HG02642 (cell line): Measurements from ENCODE around the gene PWWP2B.
"Not testable (repeated sequence)": the region's sequence is repeated elsewhere in the genome, so short reads cannot be mapped to it uniquely, and the experiment has no call there.

ENCODE experiments used
- ATAC-seq: cut with Tn5 transposase; IDR thresholded peaks from one replicate; pipeline ENCODE4 v1.9.1; 2021; ENCODE audit warnings: mild to moderate bottlenecking; ENCODE audit not compliant: unreplicated experiment, poor library complexity

Gene PWWP2B

DNA sequence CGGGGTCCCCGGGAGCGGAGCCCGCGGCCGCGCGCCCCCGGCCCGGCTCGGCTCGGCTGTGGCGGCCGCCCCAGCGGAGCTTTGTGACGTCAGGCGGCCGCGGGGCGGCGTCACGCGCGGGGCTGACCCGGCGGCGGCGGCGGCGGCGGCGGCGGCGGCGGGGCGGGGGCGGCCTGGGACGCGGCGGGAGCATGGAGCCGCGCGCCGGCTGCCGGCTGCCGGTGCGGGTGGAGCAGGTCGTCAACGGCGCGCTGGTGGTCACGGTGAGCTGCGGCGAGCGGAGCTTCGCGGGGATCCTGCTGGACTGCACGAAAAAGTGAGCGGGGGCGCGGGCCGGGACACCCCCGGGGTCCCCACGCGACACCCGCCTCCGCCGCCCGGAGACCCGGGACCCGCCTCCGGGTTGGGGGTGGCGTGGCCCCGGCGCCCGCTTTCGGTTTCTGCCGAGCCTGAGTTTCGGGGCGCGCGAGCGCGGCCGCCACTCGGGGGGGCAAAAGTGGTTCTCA, at the start of gene PWWP2B:
Gene PWWP2B, plus strand, starts transcription at position 165 of the 506 bp plus-strand sequence. Its CDS starts 27 bp downstream, at position 192.
- peak; percentile 43 for ATAC-seq

DNA sequence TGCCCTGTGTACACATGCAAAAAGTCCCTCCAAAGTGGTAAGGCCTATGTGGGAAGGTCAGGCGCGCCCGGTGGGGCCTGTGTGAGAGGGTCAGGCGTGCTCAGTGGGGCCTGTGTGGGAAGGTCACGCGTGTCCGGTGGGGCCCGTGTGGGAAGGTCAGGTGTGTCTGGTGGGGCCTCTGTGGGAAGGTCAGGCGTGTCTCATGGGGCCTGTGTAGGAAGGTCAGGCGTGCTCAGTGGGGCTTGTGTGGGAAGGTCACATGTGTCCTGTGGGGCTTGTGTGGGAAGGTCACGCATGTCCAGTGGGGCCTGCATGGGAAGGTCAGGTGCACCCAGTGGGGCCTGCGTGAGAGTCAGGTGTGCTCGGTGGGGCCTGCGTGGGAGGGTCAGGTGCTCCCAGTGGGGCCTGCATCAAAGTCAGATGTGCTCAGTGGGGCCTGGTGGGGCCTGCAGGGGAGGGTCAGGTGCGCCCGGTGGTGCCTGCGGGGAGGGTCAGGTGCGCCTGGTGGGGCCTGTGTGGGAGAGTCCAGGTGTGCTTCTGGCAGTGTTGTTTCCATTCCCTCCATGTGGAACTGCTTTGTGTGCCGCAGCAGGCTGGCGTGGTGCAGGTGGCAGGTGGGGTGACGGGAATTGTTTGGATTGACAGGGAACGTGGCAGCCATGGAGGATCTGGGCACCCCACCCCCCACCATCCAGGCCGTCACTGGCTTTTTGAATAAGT, 49.6 kb upstream of the PWWP2B start:
- ATAC-seq, result no peak

DNA sequence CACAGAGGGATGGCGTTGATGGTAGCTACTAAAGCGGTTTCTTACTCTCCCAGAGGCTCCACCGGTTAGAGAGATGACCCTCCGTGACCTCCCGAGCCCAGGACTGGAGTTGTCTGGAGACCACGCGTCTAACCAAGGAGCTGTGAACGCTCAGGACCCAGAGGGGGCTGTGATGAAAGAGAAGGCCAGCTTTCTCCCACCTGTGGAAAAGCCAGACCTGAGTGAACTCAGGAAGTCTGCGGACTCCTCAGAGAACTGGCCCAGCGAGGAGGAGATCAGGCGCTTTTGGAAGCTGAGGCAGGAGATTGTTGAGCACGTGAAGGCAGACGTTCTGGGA, 49.1 kb upstream of the PWWP2B start:
- no peak for ATAC-seq

DNA sequence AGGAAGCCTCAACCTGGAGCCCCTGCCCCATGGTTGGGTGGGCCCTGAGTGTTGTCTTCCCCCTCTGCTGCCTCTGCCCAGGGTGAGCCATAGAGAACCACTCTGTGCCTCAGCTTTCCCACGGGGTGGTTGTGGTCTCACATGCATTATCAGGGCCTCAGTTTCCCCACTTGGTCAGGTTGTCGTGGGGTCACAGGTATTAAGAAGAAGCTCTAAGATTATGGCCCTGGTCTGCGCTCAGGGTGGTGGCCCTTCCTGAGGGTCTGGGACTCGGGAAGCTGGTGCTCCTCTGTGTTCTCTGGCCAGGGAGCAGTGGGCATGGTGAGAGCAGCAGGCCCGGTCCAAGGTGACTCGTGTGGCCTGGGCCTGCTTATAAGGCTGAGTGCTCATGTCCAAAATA, 47.2 kb upstream of the PWWP2B start:
- ATAC-seq, result no peak

DNA sequence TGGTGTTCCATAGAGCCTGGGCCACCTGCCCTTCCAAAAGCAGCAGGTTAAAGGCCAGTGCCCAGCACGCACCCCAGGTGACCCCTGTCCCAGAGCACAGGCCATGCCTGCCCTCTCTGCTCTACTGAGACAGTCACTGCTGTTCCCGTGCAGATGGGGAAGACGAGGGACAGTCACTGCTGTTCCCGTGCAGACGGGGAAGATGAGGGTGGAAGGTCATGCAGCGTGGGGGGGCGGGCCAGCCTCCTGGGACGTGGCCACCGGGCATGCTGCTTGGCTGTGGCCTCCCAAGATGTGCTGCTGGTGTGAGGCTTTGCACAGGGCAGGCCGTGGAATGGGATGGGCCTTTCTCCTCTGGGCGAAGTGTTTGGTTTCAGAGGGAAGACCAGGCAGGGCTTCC, 46.6 kb upstream of the PWWP2B start:
- ATAC-seq, result no peak

DNA sequence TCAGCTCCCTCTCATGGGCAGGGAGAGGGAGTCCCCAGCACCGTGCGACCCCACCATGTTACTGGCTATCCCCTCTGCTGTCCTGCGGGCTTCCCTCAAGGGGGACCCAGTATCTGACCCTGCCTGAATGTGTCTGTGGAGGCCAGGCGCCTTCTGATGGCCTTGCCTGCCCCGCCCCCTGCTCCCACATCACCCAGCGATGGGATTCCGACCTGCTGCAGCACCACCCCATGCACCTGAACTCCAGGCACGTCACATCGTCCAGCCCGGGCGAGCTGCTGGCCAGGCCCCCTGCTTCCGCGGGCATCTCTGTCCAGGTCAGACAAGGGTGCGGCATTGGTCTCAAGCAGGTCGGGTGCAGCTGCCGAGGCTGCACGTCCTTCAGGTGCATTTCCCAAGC, 46.1 kb upstream of the PWWP2B start:
- no peak for ATAC-seq

DNA sequence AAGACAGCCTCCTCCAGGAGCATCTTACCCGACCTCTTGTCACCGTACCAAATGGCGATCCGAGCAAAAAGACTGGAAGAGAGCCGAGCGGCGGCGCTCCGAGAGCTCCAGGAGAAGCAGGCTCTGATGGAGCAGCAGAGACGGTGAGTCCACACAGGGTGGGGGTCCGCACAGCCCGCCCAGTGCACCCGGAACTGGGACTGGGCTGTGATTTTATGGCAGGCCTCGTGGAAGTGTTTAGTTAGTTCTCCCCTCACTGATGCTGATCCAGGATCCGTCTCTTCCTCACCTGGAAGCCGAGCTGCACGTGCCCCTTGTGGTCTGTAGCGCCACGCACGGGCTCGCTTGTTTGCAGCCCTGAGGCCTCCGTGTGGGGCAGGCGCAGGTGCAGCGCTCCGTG, 45.4 kb upstream of the PWWP2B start:
- ATAC-seq, result no peak

GRCh38 chr10:132352462-132353308, 44.3 kb upstream of the PWWP2B start:
- not testable (repeated sequence) for ATAC-seq

DNA sequence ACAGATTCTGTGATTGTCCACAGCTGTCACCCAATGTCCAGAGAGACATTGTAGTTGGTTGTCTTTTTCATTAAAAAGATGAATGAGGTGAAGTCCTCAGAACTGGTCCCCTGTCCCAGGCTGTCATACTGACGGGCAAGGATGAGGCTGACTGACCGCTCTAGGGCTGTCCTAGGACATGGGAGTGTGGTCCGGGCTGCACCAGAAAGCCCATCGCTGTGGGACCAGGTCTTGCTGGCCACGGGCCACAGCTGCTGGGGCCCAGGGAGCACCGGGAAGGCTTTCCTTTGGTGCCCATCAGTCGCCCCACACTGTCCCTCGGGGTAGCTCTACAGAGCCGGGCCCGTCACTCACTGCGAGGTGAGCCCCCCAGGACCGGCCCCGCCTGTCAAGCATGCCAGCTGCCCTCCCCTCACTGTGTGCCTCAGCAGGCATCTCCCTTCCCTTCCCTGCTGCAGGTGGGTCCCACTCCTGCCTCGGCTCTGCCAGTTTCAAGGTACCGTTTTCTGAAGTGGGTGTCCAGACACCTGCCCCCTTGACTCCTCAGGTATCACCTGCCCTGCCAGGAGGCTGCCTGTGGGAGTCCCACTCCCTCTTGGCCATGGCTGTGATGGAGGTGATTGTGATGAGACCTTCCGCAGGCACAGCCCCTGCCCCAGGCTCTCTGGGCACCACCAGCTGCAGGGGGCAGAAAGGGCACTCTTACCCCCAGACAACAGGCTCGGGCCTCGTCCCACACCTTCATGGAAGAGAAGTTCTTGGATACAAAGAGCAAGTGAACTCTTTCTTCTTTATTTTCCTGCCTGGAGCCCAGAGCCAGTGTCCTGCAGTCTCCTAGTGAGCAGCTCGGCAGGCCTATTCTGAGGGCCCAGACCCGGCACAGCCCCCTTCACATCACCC, 43.3 kb upstream of the PWWP2B start:
- ATAC-seq, result no peak

DNA sequence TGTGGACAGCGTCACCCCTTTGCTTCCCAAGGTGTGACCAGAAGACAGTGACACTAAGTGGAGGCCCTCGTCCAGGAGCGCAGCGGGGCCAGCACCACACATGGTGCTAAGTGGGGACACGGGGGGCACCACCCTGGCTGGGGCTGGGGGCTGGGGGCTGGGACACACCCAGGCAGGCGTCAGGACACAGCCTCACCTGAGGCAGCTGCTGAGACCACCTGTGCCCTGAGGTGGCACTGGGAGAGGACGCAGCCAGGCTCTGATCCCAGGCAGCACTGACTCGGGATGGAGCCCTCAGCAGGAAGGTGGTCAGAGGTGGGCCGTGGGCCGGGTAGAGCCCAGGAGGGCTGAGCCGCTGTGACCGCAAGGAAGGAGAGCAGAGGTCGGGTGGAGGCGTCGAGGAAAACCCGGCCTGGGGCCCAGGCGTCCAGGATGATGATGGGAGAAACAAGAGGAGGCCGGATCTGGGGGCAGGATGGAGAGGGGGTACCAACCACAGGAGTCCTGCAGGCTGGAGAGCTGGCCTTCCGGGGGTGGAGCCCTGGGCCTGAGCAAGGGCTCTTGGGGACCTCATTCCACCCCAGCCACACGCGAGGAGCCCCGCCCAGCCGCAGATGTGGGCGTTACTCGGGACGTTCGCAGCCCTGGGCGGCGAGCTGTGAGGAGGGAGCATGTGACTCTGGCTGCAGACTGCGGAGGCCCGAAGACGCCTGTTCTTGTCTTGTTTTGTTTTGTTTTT, 42.5 kb upstream of the PWWP2B start:
- no peak for ATAC-seq

GRCh38 chr10:132355297-132355696, 41.7 kb upstream of the PWWP2B start:
- ATAC-seq, result no peak

- no peak for ATAC-seq
Measured at GRCh38 chr10:132355754-132356153, 41.2 kb upstream of the PWWP2B start.

DNA sequence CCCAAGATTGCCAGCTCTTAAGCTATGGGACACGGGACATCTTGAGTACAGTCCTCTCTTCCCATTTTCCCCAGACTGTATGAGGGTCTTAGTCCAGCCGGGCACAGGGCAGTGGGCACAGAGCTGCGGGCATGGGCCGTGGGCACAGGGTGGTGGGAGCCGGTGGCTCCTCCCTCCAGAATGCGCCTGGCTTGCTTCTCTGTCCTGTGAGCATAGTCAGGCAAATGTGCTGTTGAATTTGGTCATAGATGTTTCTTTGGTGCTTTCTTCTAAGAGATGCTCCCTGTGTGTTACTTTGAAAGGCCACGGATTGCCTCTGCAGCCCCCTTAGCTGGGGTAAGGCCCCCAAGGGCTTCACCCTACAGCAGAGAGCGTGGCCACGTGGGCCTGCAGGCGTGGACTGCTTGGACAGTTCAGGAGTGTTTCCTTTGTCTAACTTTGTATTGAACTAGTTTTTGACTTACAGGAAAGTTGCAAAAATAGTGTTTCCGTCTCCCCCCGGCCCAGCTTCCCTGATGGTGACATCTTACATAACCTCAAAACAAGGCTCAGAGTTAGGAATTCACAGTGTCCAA, 40.3 kb upstream of the PWWP2B start:
- no peak for ATAC-seq

- ATAC-seq, result no peak
Measured at GRCh38 chr10:132357286-132358058, 39.5 kb upstream of the PWWP2B start.

GRCh38 chr10:132359305-132360040, 37.5 kb upstream of the PWWP2B start:
- ATAC-seq, result no peak

- ATAC-seq, result no peak
Measured at GRCh38 chr10:132360766-132361447, 36.1 kb upstream of the PWWP2B start.

DNA sequence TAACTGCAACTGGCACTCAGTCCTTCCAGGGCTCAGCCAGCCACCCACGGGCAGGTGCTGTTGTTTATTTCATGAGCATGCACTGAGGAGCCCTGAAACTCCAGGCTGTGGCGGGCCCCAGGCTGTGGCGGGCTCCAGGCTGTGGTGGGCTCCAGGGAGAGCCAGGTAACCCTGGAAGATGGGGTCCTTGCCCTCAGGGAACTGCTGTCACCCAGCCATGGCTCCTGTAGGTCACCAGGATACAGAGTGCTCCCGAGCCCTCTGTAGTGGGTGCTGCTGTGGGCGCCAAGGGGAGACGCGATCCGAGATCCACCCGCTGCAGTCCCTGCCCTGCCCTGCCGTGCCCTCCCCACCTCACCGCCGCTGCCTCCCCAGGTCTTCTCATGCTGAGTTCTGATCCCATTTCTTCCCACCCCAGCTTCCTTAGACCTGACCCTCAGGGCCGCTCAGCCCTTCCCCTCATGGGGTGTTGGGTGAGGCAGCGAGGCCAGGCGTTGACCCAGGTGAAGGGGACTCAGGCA, 35.4 kb upstream of the PWWP2B start:
- no peak for ATAC-seq
